ENCODE results near the gene EIF3F.

Gene EIF3F

GRCh38 chr11:8019314-8020243, 32.4 kb downstream of the EIF3F start:
- Histone ChIP-seq H3K9me3 (ENCODE audit: low read length) (no peaks in the 10 kb centered on the region), H3K36me3 (ENCODE audit: insufficient read depth, low read length) (no peaks in the 10 kb centered on the region), H3K4me3 (ENCODE audit: low read length) (peak overlapping the region; percentile 50), H2AFZ (ENCODE audit: low read depth, low read length) (peak overlapping the region; percentile 77), H3K4me1 (ENCODE audit: insufficient read depth, low read length) (peaks cover 24% of the 10 kb centered on the region), H3K27me3 (ENCODE audit: insufficient read depth, low read length) (peaks cover 34% of the 10 kb centered on the region)

- no peaks in the 10 kb centered on the region for H3K9me3 ChIP-seq (ENCODE audit: low read length)
- no peaks in the 10 kb centered on the region for H3K36me3 ChIP-seq (ENCODE audit: insufficient read depth, low read length)
- H2AFZ ChIP-seq (ENCODE audit: low read depth, low read length): no peak overlapping the region
- peak overlapping the region; percentile 33 for H3K4me3 ChIP-seq (ENCODE audit: low read length)
- peaks cover 24% of the 10 kb centered on the region for H3K4me1 ChIP-seq (ENCODE audit: insufficient read depth, low read length)
- H3K27me3 ChIP-seq (ENCODE audit: insufficient read depth, low read length): peaks cover 35% of the 10 kb centered on the region
Measured at GRCh38 chr11:8020244-8020597, 33.1 kb downstream of the EIF3F start.

GRCh38 chr11:8021920-8022319, 34.8 kb downstream of the EIF3F start:
- H3K4me1 ChIP-seq (ENCODE audit: insufficient read depth, low read length): peaks cover 16% of the 10 kb centered on the region
- H3K4me3 ChIP-seq (ENCODE audit: low read length): no peak overlapping the region
- H3K36me3 ChIP-seq (ENCODE audit: insufficient read depth, low read length): no peaks in the 10 kb centered on the region
- H2AFZ ChIP-seq (ENCODE audit: low read depth, low read length): no peak overlapping the region
- H3K27me3 ChIP-seq (ENCODE audit: insufficient read depth, low read length): peaks cover 36% of the 10 kb centered on the region
- no peaks in the 10 kb centered on the region for H3K9me3 ChIP-seq (ENCODE audit: low read length)

- no peaks in the 10 kb centered on the region for H3K36me3 ChIP-seq (ENCODE audit: insufficient read depth, low read length)
- H3K9me3 ChIP-seq (ENCODE audit: low read length): no peaks in the 10 kb centered on the region
- no peak overlapping the region for H2AFZ ChIP-seq (ENCODE audit: low read depth, low read length)
- peaks cover 16% of the 10 kb centered on the region for H3K4me1 ChIP-seq (ENCODE audit: insufficient read depth, low read length)
- H3K27me3 ChIP-seq (ENCODE audit: insufficient read depth, low read length): peaks cover 36% of the 10 kb centered on the region
- H3K4me3 ChIP-seq (ENCODE audit: low read length): no peak overlapping the region
Measured at GRCh38 chr11:8022876-8023275, 35.7 kb downstream of the EIF3F start.

- no peak overlapping the region for H3K4me3 ChIP-seq (ENCODE audit: low read length)
- no peak overlapping the region for H2AFZ ChIP-seq (ENCODE audit: low read depth, low read length)
- H3K27me3 ChIP-seq (ENCODE audit: insufficient read depth, low read length): peaks cover 34% of the 10 kb centered on the region
- H3K4me1 ChIP-seq (ENCODE audit: insufficient read depth, low read length): peaks cover 11% of the 10 kb centered on the region
- H3K36me3 ChIP-seq (ENCODE audit: insufficient read depth, low read length): no peaks in the 10 kb centered on the region
- H3K9me3 ChIP-seq (ENCODE audit: low read length): no peaks in the 10 kb centered on the region
Measured at GRCh38 chr11:8023831-8024555, 36.9 kb downstream of the EIF3F start.

GRCh38 chr11:8025123-8025522, 38.0 kb downstream of the EIF3F start:
- peaks cover 38% of the 10 kb centered on the region for H3K27me3 ChIP-seq (ENCODE audit: insufficient read depth, low read length)
- H3K4me3 ChIP-seq (ENCODE audit: low read length): no peak overlapping the region
- H3K36me3 ChIP-seq (ENCODE audit: insufficient read depth, low read length): no peaks in the 10 kb centered on the region
- H2AFZ ChIP-seq (ENCODE audit: low read depth, low read length): no peak overlapping the region
- peaks cover 3% of the 10 kb centered on the region for H3K4me1 ChIP-seq (ENCODE audit: insufficient read depth, low read length)
- no peaks in the 10 kb centered on the region for H3K9me3 ChIP-seq (ENCODE audit: low read length)

- H3K4me3 ChIP-seq (ENCODE audit: low read length): no peak overlapping the region
- no peak overlapping the region for H2AFZ ChIP-seq (ENCODE audit: low read depth, low read length)
- H3K36me3 ChIP-seq (ENCODE audit: insufficient read depth, low read length): no peaks in the 10 kb centered on the region
- no peaks in the 10 kb centered on the region for H3K9me3 ChIP-seq (ENCODE audit: low read length)
- no peaks in the 10 kb centered on the region for H3K4me1 ChIP-seq (ENCODE audit: insufficient read depth, low read length)
- H3K27me3 ChIP-seq (ENCODE audit: insufficient read depth, low read length): peaks cover 38% of the 10 kb centered on the region
Measured at GRCh38 chr11:8025816-8026215, 38.7 kb downstream of the EIF3F start.

GRCh38 chr11:8026982-8027381, 39.8 kb downstream of the EIF3F start:
- Histone ChIP-seq H3K9me3 (ENCODE audit: low read length) (no peaks in the 10 kb centered on the region), H2AFZ (ENCODE audit: low read depth, low read length) (no peak overlapping the region), H3K27me3 (ENCODE audit: insufficient read depth, low read length) (peaks cover 43% of the 10 kb centered on the region), H3K36me3 (ENCODE audit: insufficient read depth, low read length) (no peaks in the 10 kb centered on the region), H3K4me1 (ENCODE audit: insufficient read depth, low read length) (no peaks in the 10 kb centered on the region), H3K4me3 (ENCODE audit: low read length) (no peak overlapping the region)

- Histone ChIP-seq H3K9me3 (ENCODE audit: low read length) (no peaks in the 10 kb centered on the region), H3K4me3 (ENCODE audit: low read length) (no peak overlapping the region), H3K27me3 (ENCODE audit: insufficient read depth, low read length) (peaks cover 38% of the 10 kb centered on the region), H2AFZ (ENCODE audit: low read depth, low read length) (no peak overlapping the region), H3K4me1 (ENCODE audit: insufficient read depth, low read length) (peaks cover 10% of the 10 kb centered on the region), H3K36me3 (ENCODE audit: insufficient read depth, low read length) (no peaks in the 10 kb centered on the region)
Measured at GRCh38 chr11:8028766-8029165, 41.6 kb downstream of the EIF3F start.

GRCh38 chr11:8030526-8031247, 43.5 kb downstream of the EIF3F start:
- no peak overlapping the region for H2AFZ ChIP-seq (ENCODE audit: low read depth, low read length)
- no peak overlapping the region for H3K4me3 ChIP-seq (ENCODE audit: low read length)
- H3K36me3 ChIP-seq (ENCODE audit: insufficient read depth, low read length): no peaks in the 10 kb centered on the region
- H3K27me3 ChIP-seq (ENCODE audit: insufficient read depth, low read length): peaks cover 27% of the 10 kb centered on the region
- H3K4me1 ChIP-seq (ENCODE audit: insufficient read depth, low read length): peaks cover 14% of the 10 kb centered on the region
- H3K9me3 ChIP-seq (ENCODE audit: low read length): no peaks in the 10 kb centered on the region

- no peaks in the 10 kb centered on the region for H3K9me3 ChIP-seq (ENCODE audit: low read length)
- no peaks in the 10 kb centered on the region for H3K36me3 ChIP-seq (ENCODE audit: insufficient read depth, low read length)
- H3K4me1 ChIP-seq (ENCODE audit: insufficient read depth, low read length): peaks cover 15% of the 10 kb centered on the region
- no peak overlapping the region for H2AFZ ChIP-seq (ENCODE audit: low read depth, low read length)
- no peak overlapping the region for H3K4me3 ChIP-seq (ENCODE audit: low read length)
- peaks cover 25% of the 10 kb centered on the region for H3K27me3 ChIP-seq (ENCODE audit: insufficient read depth, low read length)
Measured at GRCh38 chr11:8031248-8032115, 44.3 kb downstream of the EIF3F start.

- Histone ChIP-seq H3K9me3 (ENCODE audit: low read length) (no peaks in the 10 kb centered on the region), H3K4me1 (ENCODE audit: insufficient read depth, low read length) (peaks cover 15% of the 10 kb centered on the region), H2AFZ (ENCODE audit: low read depth, low read length) (no peak overlapping the region), H3K27me3 (ENCODE audit: insufficient read depth, low read length) (peaks cover 25% of the 10 kb centered on the region), H3K36me3 (ENCODE audit: insufficient read depth, low read length) (no peaks in the 10 kb centered on the region), H3K4me3 (ENCODE audit: low read length) (no peak overlapping the region)
Measured at GRCh38 chr11:8032122-8032521, 45.0 kb downstream of the EIF3F start.
